Calu3 (cell line): ENCODE results near the gene STAG2. TPM values are rescaled to one million over a fixed set of nuclear protein-coding genes. Genes with fewer than 3 reads are reported as not detected.
A peak's percentile ranks its signal among the peaks of the same experiment; 100 is the strongest.

Source experiments
- BruUV-seq: library from RNA; stranded (reverse); fragments of 400-500 nt; replicated peaks from 2 replicates; lab custom pipeline; 2021; lab: Mats Ljungman, UMichigan
- CTCF ChIA-PET: fragments of 300-600 bp; sonication (Branson Sonifier 250); formaldehyde crosslinking; loops from one replicate; lab custom pipeline; 2022; ENCODE audit warnings: antibody characterized with exemption; lab: Charles Lee
- DNase-seq: peaks from one replicate; pipeline ENCODE4 v3.0.0; 2022
- H3K27ac Mint-ChIP-seq: one replicate; pipeline ENCODE4 v1.8.0; 2022; ENCODE audit warnings: mixed read lengths; ENCODE audit not compliant: unreplicated experiment
- H3K27me3 Mint-ChIP-seq: one replicate; pipeline ENCODE4 v1.8.0; 2022; ENCODE audit warnings: mixed read lengths; ENCODE audit not compliant: unreplicated experiment
- H3K36me3 Mint-ChIP-seq: one replicate; pipeline ENCODE4 v1.8.0; 2022; ENCODE audit warnings: mild to moderate bottlenecking, moderate library complexity, mixed read lengths; ENCODE audit not compliant: insufficient read depth, unreplicated experiment
- H3K4me1 Mint-ChIP-seq: one replicate; pipeline ENCODE4 v1.8.0; 2022; ENCODE audit warnings: mild to moderate bottlenecking, low read depth, mixed read lengths; ENCODE audit not compliant: unreplicated experiment
- H3K4me3 Mint-ChIP-seq: one replicate; pipeline ENCODE4 v1.8.0; 2022; ENCODE audit warnings: mild to moderate bottlenecking, low read depth, moderate library complexity, mixed read lengths; ENCODE audit not compliant: unreplicated experiment
- H3K9me3 Mint-ChIP-seq: one replicate; pipeline ENCODE4 v1.8.0; 2022; ENCODE audit warnings: low read depth, mixed read lengths; ENCODE audit not compliant: unreplicated experiment
- CTCF ChIP-seq: fragments of 200-600 bp; IDR thresholded peaks from one replicate; pipeline ENCODE4 v1.8.0; 2022; ENCODE audit warnings: antibody characterized with exemption; ENCODE audit not compliant: unreplicated experiment
- intact Hi-C: fragments of 100-400 bp; cut with micrococcal nuclease; formaldehyde crosslinking; loops from one replicate; pipeline ENCODE4 v1.10.0; 2022; ENCODE audit not compliant: unreplicated experiment
- total RNA-seq: library from RNA; stranded (reverse); gene quantifications from 2 replicates; pipeline ENCODE4 v1.2.3, GENCODE V29; 2022

STAG2 gene
- total RNA-seq, 1 experiment from 2014 or later, result 79.6 TPM

DNA sequence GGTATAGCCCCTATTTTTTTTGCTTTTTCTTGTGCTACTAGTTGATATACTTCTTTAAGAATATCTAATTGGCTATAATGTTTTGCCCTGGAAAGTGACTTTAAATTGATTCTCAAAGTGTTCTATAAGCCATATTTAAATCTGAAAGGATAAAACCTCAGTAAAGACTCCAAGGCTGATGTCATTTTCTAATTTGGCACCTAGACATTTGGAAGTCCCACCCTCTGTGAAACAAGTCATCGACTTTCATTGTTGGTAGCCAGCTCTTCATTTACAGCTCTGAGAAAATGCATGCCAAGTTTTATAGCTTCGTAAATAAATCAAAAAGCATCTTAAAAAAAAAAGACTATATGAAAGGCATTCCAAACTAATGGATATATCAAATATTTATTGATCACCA, 18.0 kb upstream of the STAG2 start:
- CTCF ChIA-PET, result no interaction called here
- H3K4me1 Mint-ChIP-seq, result no peaks in the 10 kb centered on the region
- no peak for TF ChIP-seq CTCF
- no peaks in the 10 kb centered on the region for H3K36me3 Mint-ChIP-seq
- intact Hi-C loops, result no loop called here
- DNase-seq, result no peak
- no peak overlapping the region for H3K4me3 Mint-ChIP-seq
- no peak overlapping the region for H3K27ac Mint-ChIP-seq
- no peaks in the 10 kb centered on the region for H3K27me3 Mint-ChIP-seq
- H3K9me3 Mint-ChIP-seq, result no peaks in the 10 kb centered on the region
- no TSS peak for BruUV-seq

DNA sequence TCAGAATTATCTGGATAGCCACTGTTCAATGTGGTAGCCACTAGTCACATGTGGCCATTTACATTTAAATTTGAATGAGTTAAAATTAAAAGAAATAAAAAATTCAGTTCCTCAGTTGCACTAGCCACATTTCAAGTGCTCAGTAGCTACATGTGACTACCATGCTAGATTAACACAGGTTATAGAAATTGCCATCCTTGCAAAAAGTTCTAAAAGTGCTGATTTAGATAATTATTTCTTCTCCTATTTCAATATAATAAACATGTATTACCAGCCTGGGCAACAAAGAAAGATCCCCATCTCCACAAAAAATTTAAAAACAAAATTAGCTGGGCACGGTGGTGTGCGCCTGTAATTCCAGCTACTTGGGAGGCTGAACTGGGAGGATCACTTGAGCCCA, 11.7 kb upstream of the STAG2 start:
- Mint-ChIP-seq H3K4me1 (peaks cover 13% of the 10 kb centered on the region), H3K4me3 (no peak overlapping the region), H3K36me3 (peaks cover 19% of the 10 kb centered on the region), H3K27me3 (no peaks in the 10 kb centered on the region), H3K27ac (no peak overlapping the region), H3K9me3 (peaks cover 3% of the 10 kb centered on the region)
- intact Hi-C loops, result no loop called here
- CTCF ChIA-PET, result no interaction called here
- no peak for TF ChIP-seq CTCF
- BruUV-seq, result no TSS peak
- DNase-seq, result no peak

- Mint-ChIP-seq H3K4me3 (peak overlapping the region; percentile 97), H3K27ac (peak overlapping the region; percentile 100), H3K27me3 (no peaks in the 10 kb centered on the region), H3K9me3 (no peaks in the 10 kb centered on the region), H3K36me3 (peaks cover 56% of the 10 kb centered on the region), H3K4me1 (peaks cover 6% of the 10 kb centered on the region)
- TSS peak; percentile 70 for BruUV-seq
- intact Hi-C loops, result loop anchor here (5.0 kb wide), 3 partner anchors 42 to 127 kb away; no protein-coding TSS in a partner anchor
- no peak for TF ChIP-seq CTCF
- CTCF ChIA-PET, result interaction anchor here (0.5 to 2.5 kb wide), 5 partner anchors 17 to 508 kb away, joined by 3 to 26 read pairs (median 4); no protein-coding TSS in a partner anchor
- peak; percentile 28 for DNase-seq
These were observed 2.0 kb upstream of the STAG2 start for GRCh38 chrX:123959281-123960063.

GRCh38 chrX:123960956-123961267, 594 bp upstream of the STAG2 start:
- H3K36me3 Mint-ChIP-seq, result peaks cover 57% of the 10 kb centered on the region
- H3K4me3 Mint-ChIP-seq, result peak overlapping the region; percentile 97
- intact Hi-C loops, result loop anchor here (5.0 kb wide), 3 partner anchors 44 to 129 kb away; no protein-coding TSS in a partner anchor
- no peaks in the 10 kb centered on the region for H3K9me3 Mint-ChIP-seq
- BruUV-seq, result TSS peak; percentile 19
- H3K27me3 Mint-ChIP-seq, result no peaks in the 10 kb centered on the region
- CTCF ChIA-PET, result interaction anchor here (0.6 to 2.5 kb wide), 2 partner anchors 16 to 82 kb away, joined by 3 to 26 read pairs; no protein-coding TSS in a partner anchor
- peak overlapping the region; percentile 100 for H3K27ac Mint-ChIP-seq
- H3K4me1 Mint-ChIP-seq, result peaks cover 9% of the 10 kb centered on the region
- no peak for DNase-seq
- TF ChIP-seq CTCF, result no peak
